GM12878 (cell line): Measurements from ENCODE around the gene NSL1. TPM values are rescaled to one million over a fixed set of nuclear protein-coding genes. Genes with fewer than 3 reads are reported as not detected.

ENCODE experiments used
- BMI1 ChIP-seq: fragments of 450-650 bp; IDR thresholded peaks from 2 replicates; pipeline ENCODE4 v1.6.1; 2016; ENCODE audit warnings: mild to moderate bottlenecking, moderate library complexity, borderline replicate concordance
- ETV6 ChIP-seq, 2 experiments: fragments of 450-650 bp in 1 of 2; IDR thresholded peaks in 1 of 2; conservative IDR thresholded peaks in 1 of 2; 2 replicates each; pipeline ENCODE4 v1.6.1; 2014; ENCODE audit warnings: antibody characterized with exemption in 1 of 2, borderline replicate concordance in 1 of 2, low read depth in 1 of 2, mild to moderate bottlenecking in 1 of 2, moderate library complexity in 1 of 2
- IRF4 ChIP-seq: IDR thresholded peaks from 2 replicates; pipeline ENCODE4 v1.6.1; 2011; ENCODE audit warnings: low read depth, low read length
- JUNB ChIP-seq: IDR thresholded peaks from 2 replicates; pipeline ENCODE4 v1.6.1; 2016; ENCODE audit warnings: antibody characterized with exemption, mild to moderate bottlenecking
- ZNF384 ChIP-seq: IDR thresholded peaks from 2 replicates; pipeline ENCODE4 v1.6.1; 2012; ENCODE audit warnings: low read depth, mild to moderate bottlenecking, low read length, improper control_type of control experiment, borderline replicate concordance
- polyA plus RNA-seq, 11 experiments: library from polyadenylated mRNA; depleted of rRNA in 4 of 11; unstranded in 6 of 11; stranded (reverse) in 5 of 11; fragments of >200 nt; fragmentation: Nextera tagmentation in 4 of 11; fragmentation: Illumina TruSeq in 1 of 11; extraction: Ambion mirVana in 4 of 11; extraction: Trizol in 1 of 11; gene quantifications; 1 replicate in 1 of 11; 2 replicates in 10 of 11; pipeline versions ENCODE4 v1.2.1 to v1.2.3, GENCODE V29; 2011 to 2016; ENCODE audit warnings: inconsistent platforms in 2 of 11, missing spikeins in 2 of 11, low read depth in 1 of 11
- total RNA-seq, 4 experiments: library from RNA; depleted of rRNA in 3 of 4; stranded (reverse); fragments of >200 nt in 3 of 4; fragmentation: Illumina TruSeq in 1 of 4; extraction: Trizol in 1 of 4; gene quantifications; 2 replicates each; pipeline versions ENCODE4 v1.2.1 to v1.2.3, GENCODE V29; 2013 to 2021
- TF ChIP-seq, protein P1 (sequence below): fragments of 450-650 bp; IDR thresholded peaks from 2 replicates; pipeline ENCODE4 v1.6.1; 2016; ENCODE audit warnings: mild to moderate bottlenecking, moderate library complexity, borderline replicate concordance

Gene NSL1
- total and polyA plus RNA-seq, 10 of the 15 experiments (the other 5 are each of a cell fraction or from before 2014, with no cell fraction given): 36.7 to 74.2 (median 46.4) TPM

GRCh38 chr1:212752252-212752933 lies 39.2 kb downstream of the NSL1 start (continued):
- TF ChIP-seq ETV6 (conservative IDR thresholded peaks at IDR 0.05 in 1 of 2, IDR thresholded peaks at IDR 0.05 in 1 of 2; ENCODE audit: borderline replicate concordance in 1 of 2, low read depth in 1 of 2) (peak in 1 of 2 experiments; percentile 74; a peak in 1 of 4 replicates), ZNF384 (0 out of 2 replicates have a peak, but pooled peaks have one; percentile 43), JUNB (peak; percentile 56), IRF4 (0 out of 2 replicates have a peak, but pooled peaks have one; percentile 36), BMI1 (peak; percentile 27; the same call in 1 of the 2 replicates)
- TF ChIP-seq, protein P1, sequence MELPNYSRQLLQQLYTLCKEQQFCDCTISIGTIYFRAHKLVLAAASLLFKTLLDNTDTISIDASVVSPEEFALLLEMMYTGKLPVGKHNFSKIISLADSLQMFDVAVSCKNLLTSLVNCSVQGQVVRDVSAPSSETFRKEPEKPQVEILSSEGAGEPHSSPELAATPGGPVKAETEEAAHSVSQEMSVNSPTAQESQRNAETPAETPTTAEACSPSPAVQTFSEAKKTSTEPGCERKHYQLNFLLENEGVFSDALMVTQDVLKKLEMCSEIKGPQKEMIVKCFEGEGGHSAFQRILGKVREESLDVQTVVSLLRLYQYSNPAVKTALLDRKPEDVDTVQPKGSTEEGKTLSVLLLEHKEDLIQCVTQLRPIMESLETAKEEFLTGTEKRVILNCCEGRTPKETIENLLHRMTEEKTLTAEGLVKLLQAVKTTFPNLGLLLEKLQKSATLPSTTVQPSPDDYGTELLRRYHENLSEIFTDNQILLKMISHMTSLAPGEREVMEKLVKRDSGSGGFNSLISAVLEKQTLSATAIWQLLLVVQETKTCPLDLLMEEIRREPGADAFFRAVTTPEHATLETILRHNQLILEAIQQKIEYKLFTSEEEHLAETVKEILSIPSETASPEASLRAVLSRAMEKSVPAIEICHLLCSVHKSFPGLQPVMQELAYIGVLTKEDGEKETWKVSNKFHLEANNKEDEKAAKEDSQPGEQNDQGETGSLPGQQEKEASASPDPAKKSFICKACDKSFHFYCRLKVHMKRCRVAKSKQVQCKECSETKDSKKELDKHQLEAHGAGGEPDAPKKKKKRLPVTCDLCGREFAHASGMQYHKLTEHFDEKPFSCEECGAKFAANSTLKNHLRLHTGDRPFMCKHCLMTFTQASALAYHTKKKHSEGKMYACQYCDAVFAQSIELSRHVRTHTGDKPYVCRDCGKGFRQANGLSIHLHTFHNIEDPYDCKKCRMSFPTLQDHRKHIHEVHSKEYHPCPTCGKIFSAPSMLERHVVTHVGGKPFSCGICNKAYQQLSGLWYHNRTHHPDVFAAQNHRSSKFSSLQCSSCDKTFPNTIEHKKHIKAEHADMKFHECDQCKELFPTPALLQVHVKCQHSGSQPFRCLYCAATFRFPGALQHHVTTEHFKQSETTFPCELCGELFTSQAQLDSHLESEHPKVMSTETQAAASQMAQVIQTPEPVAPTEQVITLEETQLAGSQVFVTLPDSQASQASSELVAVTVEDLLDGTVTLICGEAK: no peak
- TF ChIP-seq, all 136 proteins: peak for 15
